H1 (cell line): ENCODE measurements around the gene RAB44.

Source experiments
- BRCA1 ChIP-seq: IDR thresholded peaks from 2 replicates; pipeline ENCODE4 v1.6.1; 2012; ENCODE audit warnings: low read depth, low read length, improper control_type of control experiment
- CHD2 ChIP-seq: IDR thresholded peaks from 2 replicates; pipeline ENCODE4 v1.6.1; 2012; ENCODE audit warnings: low read length, improper control_type of control experiment
- EZH2 ChIP-seq: fragments of 200-600 bp; sonication (generic); IDR thresholded peaks from 2 replicates; pipeline ENCODE4 v1.7.1; 2012; ENCODE audit warnings: low read depth, mild to moderate bottlenecking, moderate library complexity, low read length, inconsistent platforms; ENCODE audit not compliant: severe bottlenecking
- JUN ChIP-seq: IDR thresholded peaks from 2 replicates; pipeline ENCODE4 v1.6.1; 2011; ENCODE audit warnings: low read depth, mild to moderate bottlenecking, improper control_type of control experiment, low read length
- POLR2A ChIP-seq, 2 experiments: IDR thresholded peaks; 1 replicate in 1 of 2; 2 replicates in 1 of 2; pipeline ENCODE4 v1.6.1; 2011; ENCODE audit warnings: low read depth in 2 of 2, low read length in 2 of 2, mild to moderate bottlenecking in 2 of 2; ENCODE audit errors: control extremely low read depth in 1 of 2
- POLR2AphosphoS5 ChIP-seq: IDR thresholded peaks from 2 replicates; pipeline ENCODE4 v1.6.1; 2011; ENCODE audit warnings: low read depth, low read length
- SRF ChIP-seq: IDR thresholded peaks from 2 replicates; pipeline ENCODE4 v1.6.1; 2011; ENCODE audit warnings: mild to moderate bottlenecking, low read depth, low read length, moderate library complexity
- TBP ChIP-seq: IDR thresholded peaks from 2 replicates; pipeline ENCODE4 v1.6.1; 2011; ENCODE audit warnings: low read depth, low read length, improper control_type of control experiment
- TF ChIP-seq, protein P1 (sequence below), 3 experiments: IDR thresholded peaks; 1 replicate in 2 of 3; 2 replicates in 1 of 3; pipeline versions ENCODE4 v1.5.1 to v1.6.1; 2011; ENCODE audit warnings: low read length in 3 of 3, mild to moderate bottlenecking in 3 of 3, inconsistent platforms in 2 of 3, low read depth in 1 of 3, moderate library complexity in 1 of 3; ENCODE audit not compliant: insufficient read depth in 1 of 3; ENCODE audit errors: control extremely low read depth in 1 of 3
- TF ChIP-seq, protein P2 (sequence below): IDR thresholded peaks from 2 replicates; pipeline ENCODE4 v1.6.1; 2011; ENCODE audit warnings: low read depth, mild to moderate bottlenecking, low read length; ENCODE audit not compliant: insufficient read depth

DNA sequence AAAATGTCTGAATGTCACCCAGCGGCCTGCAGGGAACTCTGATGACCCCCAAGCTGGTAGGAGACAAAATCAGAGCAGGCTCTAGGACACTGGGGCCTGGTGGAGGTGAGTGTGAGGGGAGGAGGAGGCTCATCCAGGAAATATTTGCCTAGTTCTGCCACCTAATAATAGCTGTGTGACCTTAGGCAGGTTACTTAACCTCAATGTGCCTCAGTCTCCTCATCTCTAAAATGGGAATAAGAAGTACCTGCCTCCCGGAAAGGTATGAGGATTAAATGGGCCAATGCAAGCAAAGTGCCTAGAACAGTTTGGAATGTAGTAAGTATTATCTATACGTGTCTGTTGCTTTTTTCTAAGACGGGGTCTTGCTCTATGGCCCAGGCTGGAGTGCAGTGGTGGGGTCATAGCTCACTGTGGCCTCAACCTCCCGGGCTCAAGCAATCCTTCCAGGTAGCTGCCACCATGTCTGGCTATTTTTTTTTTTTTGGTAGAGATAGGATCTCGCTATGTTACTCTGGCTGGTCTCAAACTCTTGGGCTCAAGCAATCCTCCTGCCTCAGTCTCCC lies 60.4 kb downstream of the RAB44 start:
- TF ChIP-seq CHD2 (no peak), JUN (no peak), TBP (no peak), POLR2AphosphoS5 (no peak), POLR2A (IDR thresholded peaks at IDR 0.05; ENCODE audit: control extremely low read depth in 1 of 2, low read depth in 2 of 2, low read length in 2 of 2) (no peak), SRF (no peak), BRCA1 (no peak), EZH2 (no peak)
- TF ChIP-seq, protein P1, sequence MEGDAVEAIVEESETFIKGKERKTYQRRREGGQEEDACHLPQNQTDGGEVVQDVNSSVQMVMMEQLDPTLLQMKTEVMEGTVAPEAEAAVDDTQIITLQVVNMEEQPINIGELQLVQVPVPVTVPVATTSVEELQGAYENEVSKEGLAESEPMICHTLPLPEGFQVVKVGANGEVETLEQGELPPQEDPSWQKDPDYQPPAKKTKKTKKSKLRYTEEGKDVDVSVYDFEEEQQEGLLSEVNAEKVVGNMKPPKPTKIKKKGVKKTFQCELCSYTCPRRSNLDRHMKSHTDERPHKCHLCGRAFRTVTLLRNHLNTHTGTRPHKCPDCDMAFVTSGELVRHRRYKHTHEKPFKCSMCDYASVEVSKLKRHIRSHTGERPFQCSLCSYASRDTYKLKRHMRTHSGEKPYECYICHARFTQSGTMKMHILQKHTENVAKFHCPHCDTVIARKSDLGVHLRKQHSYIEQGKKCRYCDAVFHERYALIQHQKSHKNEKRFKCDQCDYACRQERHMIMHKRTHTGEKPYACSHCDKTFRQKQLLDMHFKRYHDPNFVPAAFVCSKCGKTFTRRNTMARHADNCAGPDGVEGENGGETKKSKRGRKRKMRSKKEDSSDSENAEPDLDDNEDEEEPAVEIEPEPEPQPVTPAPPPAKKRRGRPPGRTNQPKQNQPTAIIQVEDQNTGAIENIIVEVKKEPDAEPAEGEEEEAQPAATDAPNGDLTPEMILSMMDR (IDR thresholded peaks at IDR 0.05; ENCODE audit: control extremely low read depth in 1 of 3, insufficient read depth in 1 of 3, low read depth in 1 of 3, low read length in 3 of 3) = no peak
- TF ChIP-seq, protein P2, sequence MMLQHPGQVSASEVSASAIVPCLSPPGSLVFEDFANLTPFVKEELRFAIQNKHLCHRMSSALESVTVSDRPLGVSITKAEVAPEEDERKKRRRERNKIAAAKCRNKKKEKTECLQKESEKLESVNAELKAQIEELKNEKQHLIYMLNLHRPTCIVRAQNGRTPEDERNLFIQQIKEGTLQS = no peak
